H1 (cell line): ENCODE measurements around the gene NRDE2. TPM values are rescaled to one million over a fixed set of nuclear protein-coding genes. Genes with fewer than 3 reads are reported as not detected.

Source experiments
- CTCF ChIA-PET: fragments of 300-600 bp; sonication (Branson Sonifier 250); formaldehyde crosslinking; loops from one replicate; lab custom pipeline; 2021; ENCODE audit not compliant: partially characterized antibody; lab: Charles Lee
- POLR2A ChIA-PET: fragments of 300-600 bp; sonication (Branson Sonifier 250); formaldehyde crosslinking; loops from one replicate; lab custom pipeline; 2021; ENCODE audit warnings: inconsistent platforms; ENCODE audit not compliant: partially characterized antibody; lab: Charles Lee
- DNase-seq, 2 experiments: peaks; one replicate each; pipeline versions ENCODE4 v3.0.0 to v3.0.0-alpha.2; 2010 to 2022; ENCODE audit warnings: low spot score in 2 of 2, low read depth in 1 of 2, mixed read lengths in 1 of 2
- FAIRE-seq: peaks from 2 replicates; lab custom pipeline; 2011; peaks lifted over from hg19 to GRCh38; lab: Jason Lieb, UNC
- H2AFZ ChIP-seq: 2 replicates; pipeline ENCODE4 v1.8.1; 2012; ENCODE audit warnings: low read length, inconsistent platforms
- H2AK5ac ChIP-seq: 2 replicates; pipeline ENCODE4 v1.6.1; 2013; ENCODE audit warnings: low read depth, low read length
- H2BK120ac ChIP-seq: replicated peaks from 2 replicates; pipeline ENCODE3; 2013; ENCODE audit warnings: low read depth, low read length, inconsistent platforms
- H2BK12ac ChIP-seq: 2 replicates; pipeline ENCODE4 v1.6.1; 2013; ENCODE audit warnings: low read depth, low read length
- H2BK15ac ChIP-seq: 2 replicates; pipeline ENCODE4 v1.6.1; 2013; ENCODE audit warnings: low read length
- H2BK20ac ChIP-seq: 2 replicates; pipeline ENCODE4 v1.6.1; 2013; ENCODE audit warnings: low read length
- H2BK5ac ChIP-seq: 2 replicates; pipeline ENCODE4 v1.6.1; 2013; ENCODE audit warnings: low read depth, low read length
- H3K14ac ChIP-seq: 2 replicates; pipeline ENCODE4 v1.6.1; 2013; ENCODE audit warnings: inconsistent platforms; ENCODE audit not compliant: insufficient read length
- H3K18ac ChIP-seq: 2 replicates; pipeline ENCODE4 v1.6.1; 2013; ENCODE audit warnings: low read length; ENCODE audit errors: extremely low read depth
- H3K23ac ChIP-seq: 2 replicates; pipeline ENCODE4 v1.6.1; 2013; ENCODE audit warnings: inconsistent platforms; ENCODE audit not compliant: insufficient read length
- H3K23me2 ChIP-seq: 2 replicates; pipeline ENCODE4 v1.6.1; 2013; ENCODE audit warnings: low read depth, low read length
- H3K27ac ChIP-seq: 2 replicates; pipeline ENCODE4 v1.6.1; 2011; ENCODE audit warnings: low read depth, low read length, inconsistent platforms
- H3K27me3 ChIP-seq, 4 experiments: replicated peaks in 1 of 4; 1 replicate in 1 of 4; 2 replicates in 3 of 4; pipeline versions ENCODE4 v1.6.1 to v1.8.1; 2011 to 2013; ENCODE audit warnings: low read length in 3 of 4, mild to moderate bottlenecking in 3 of 4, inconsistent platforms in 2 of 4, mixed read lengths in 2 of 4, moderate library complexity in 1 of 4; ENCODE audit not compliant: control insufficient read depth in 3 of 4, insufficient read depth in 3 of 4; ENCODE audit errors: extremely low read depth in 1 of 4
- H3K36me3 ChIP-seq, 4 experiments: 2 replicates each; pipeline versions ENCODE4 v1.6.1 to v1.8.1; 2011 to 2013; ENCODE audit warnings: mild to moderate bottlenecking in 4 of 4, low read length in 3 of 4, moderate library complexity in 2 of 4, control low read depth in 1 of 4, inconsistent platforms in 1 of 4; ENCODE audit not compliant: insufficient read depth in 4 of 4, control insufficient read depth in 2 of 4
- H3K4ac ChIP-seq: replicated peaks from 2 replicates; pipeline ENCODE3; 2013; ENCODE audit warnings: low read length, low read depth, mixed read lengths, inconsistent platforms; ENCODE audit not compliant: insufficient read length
- H3K4me1 ChIP-seq, 4 experiments: replicated peaks in 1 of 4; 1 replicate in 1 of 4; 2 replicates in 3 of 4; pipeline versions ENCODE4 v1.6.1 to v1.8.1; 2011 to 2013; ENCODE audit warnings: low read length in 3 of 4, inconsistent platforms in 2 of 4, mixed read lengths in 1 of 4; ENCODE audit not compliant: insufficient read depth in 4 of 4, control insufficient read depth in 3 of 4
- H3K4me2 ChIP-seq, 2 experiments: 2 replicates each; pipeline versions ENCODE4 v1.6.1 to v1.8.1; 2011 to 2013; ENCODE audit warnings: low read depth in 2 of 2, low read length in 2 of 2, control low read depth in 1 of 2, inconsistent platforms in 1 of 2, mild to moderate bottlenecking in 1 of 2; ENCODE audit not compliant: insufficient read depth in 1 of 2
- H3K4me3 ChIP-seq, 4 experiments: fragments of 200-600, 300-600 bp in 1 of 4; sonication (generic), shearing (Covaris generic), sonication (Bioruptor Twin) in 1 of 4; 2 replicates each; pipeline versions ENCODE4 v1.5.1 to v1.8.1; 2011 to 2016; ENCODE audit warnings: low read length in 4 of 4, low read depth in 3 of 4, control low read depth in 2 of 4, inconsistent platforms in 2 of 4, mild to moderate bottlenecking in 2 of 4, mixed read lengths in 1 of 4, moderate library complexity in 1 of 4; ENCODE audit not compliant: insufficient read depth in 2 of 4; ENCODE audit errors: extremely low read depth in 1 of 4
- H3K56ac ChIP-seq: replicated peaks from 2 replicates; pipeline ENCODE3; 2013; ENCODE audit warnings: low read depth, mild to moderate bottlenecking, mixed read lengths, low read length, inconsistent platforms; ENCODE audit not compliant: insufficient read length
- H3K79me1 ChIP-seq: 2 replicates; pipeline ENCODE4 v1.6.1; 2013; ENCODE audit warnings: low read depth, low read length, control low read depth
- H3K79me2 ChIP-seq, 2 experiments: 2 replicates each; pipeline versions ENCODE4 v1.6.1 to v1.8.1; 2012 to 2013; ENCODE audit warnings: low read length in 2 of 2, mild to moderate bottlenecking in 2 of 2, inconsistent platforms in 1 of 2; ENCODE audit not compliant: insufficient read depth in 2 of 2, control insufficient read depth in 1 of 2
- H3K9ac ChIP-seq, 4 experiments: replicated peaks in 1 of 4; 1 replicate in 1 of 4; 2 replicates in 3 of 4; pipeline versions ENCODE4 v1.6.1 to v1.8.1; 2011 to 2013; ENCODE audit warnings: low read depth in 3 of 4, low read length in 3 of 4, control low read depth in 2 of 4, mild to moderate bottlenecking in 2 of 4, moderate library complexity in 2 of 4, inconsistent platforms in 1 of 4; ENCODE audit errors: extremely low read depth in 1 of 4
- H3K9me3 ChIP-seq, 2 experiments: 2 replicates each; pipeline versions ENCODE4 v1.6.1 to v1.8.1; 2012 to 2013; ENCODE audit warnings: mild to moderate bottlenecking in 2 of 2, moderate library complexity in 2 of 2, control low read depth in 1 of 2, inconsistent platforms in 1 of 2, low read depth in 1 of 2, low read length in 1 of 2, mixed read lengths in 1 of 2; ENCODE audit not compliant: insufficient read depth in 2 of 2
- H4K20me1 ChIP-seq, 2 experiments: replicated peaks in 1 of 2; 2 replicates each; pipeline versions ENCODE3 to v1.8.1; 2011 to 2013; ENCODE audit warnings: inconsistent platforms in 2 of 2, low read length in 2 of 2, mild to moderate bottlenecking in 1 of 2; ENCODE audit not compliant: insufficient read depth in 2 of 2, control insufficient read depth in 1 of 2
- H4K5ac ChIP-seq: 2 replicates; pipeline ENCODE4 v1.6.1; 2013; ENCODE audit warnings: low read length, low read depth, mixed read lengths, inconsistent platforms; ENCODE audit not compliant: insufficient read length
- H4K8ac ChIP-seq: 2 replicates; pipeline ENCODE4 v1.8.0; 2013; ENCODE audit warnings: mild to moderate bottlenecking, moderate library complexity, low read length, inconsistent platforms; ENCODE audit not compliant: insufficient read depth; ENCODE audit errors: extremely low read depth
- H4K91ac ChIP-seq: replicated peaks from 2 replicates; pipeline ENCODE3; 2013; ENCODE audit warnings: low read length, mixed read lengths, inconsistent platforms; ENCODE audit not compliant: insufficient read length
- CREB1 ChIP-seq: IDR thresholded peaks from 2 replicates; pipeline ENCODE4 v1.6.1; 2012; ENCODE audit warnings: inconsistent platforms
- E2F6 ChIP-seq: IDR thresholded peaks from 2 replicates; pipeline ENCODE4 v1.6.1; 2012; ENCODE audit warnings: inconsistent platforms
- GTF2F1 ChIP-seq: IDR thresholded peaks from 2 replicates; pipeline ENCODE4 v1.6.1; 2012; ENCODE audit warnings: low read depth, low read length, improper control_type of control experiment, borderline replicate concordance
- NANOG ChIP-seq: IDR thresholded peaks from 2 replicates; pipeline ENCODE4 v1.6.1; 2011; ENCODE audit warnings: low read length, low read depth, mild to moderate bottlenecking, inconsistent platforms; ENCODE audit not compliant: insufficient read depth, poor library complexity, severe bottlenecking
- RBBP5 ChIP-seq: IDR thresholded peaks from 2 replicates; pipeline ENCODE4 v1.7.1; 2012; ENCODE audit warnings: low read depth, mild to moderate bottlenecking, inconsistent platforms, low read length, moderate library complexity, borderline replicate concordance
- TBP ChIP-seq: IDR thresholded peaks from 2 replicates; pipeline ENCODE4 v1.6.1; 2011; ENCODE audit warnings: low read depth, low read length, improper control_type of control experiment
- WGBS, 2 experiments: shearing (Covaris generic) in 1 of 2; methylation state at CpG; one replicate each; pipeline versions ENCODE4 v1.1.6 to v1.1.7; 2013 to 2015; ENCODE audit warnings: low lambda C conversion rate in 2 of 2, mixed read lengths in 2 of 2, inconsistent platforms in 1 of 2, low coverage in 1 of 2, missing lambda C conversion rate in 1 of 2; ENCODE audit not compliant: insufficient replicate concordance in 2 of 2, insufficient coverage in 1 of 2, insufficient read length in 1 of 2; ENCODE audit errors: extremely low coverage in 1 of 2, missing lambda C conversion rate in 1 of 2; 5-methylcytosine and 5-hydroxymethylcytosine counted together
- polyA plus RNA-seq, 7 experiments: library from polyadenylated mRNA; depleted of rRNA in 3 of 7; stranded (reverse) in 5 of 7; unstranded in 2 of 7; fragments of >200 nt in 5 of 7; fragments of 200-250 nt in 2 of 7; gene quantifications; 1 replicate in 5 of 7; 2 replicates in 1 of 7; 4 replicates in 1 of 7; pipeline versions ENCODE4 v1.2.1 to v1.2.3, GENCODE V29; 2011 to 2013; ENCODE audit warnings: missing spikeins in 2 of 7, mixed read lengths in 2 of 7
- total RNA-seq: library from RNA; stranded (reverse); fragmentation: NEBNext Ultra II Directional; extraction: Animal tissue kit (Norgen Biotek cat#: 25700); gene quantifications from 2 replicates; pipeline ENCODE4 v1.2.1, GENCODE V29; 2021

Gene NRDE2
- total and polyA plus RNA-seq, 2 of the 8 experiments (the other 6 are each of a cell fraction or from before 2014, with no cell fraction given) = 4.9 to 12.1 TPM

- peaks cover 0 to 7% (median 0%) of the 10 kb centered on the region in 4 experiments; a peak in 4 of 8 replicates for H3K36me3 ChIP-seq
- no peak overlapping the region for H4K5ac ChIP-seq
- CTCF ChIA-PET = interaction anchor here (0.6 to 5.2 kb wide), 8 partner anchors 8 to 1201 kb away, joined by 3 to 34 read pairs (median 4); no protein-coding TSS in a partner anchor
- TF ChIP-seq E2F6 (no peak), GTF2F1 (no peak), RBBP5 (no peak), CREB1 (no peak), NANOG (no peak), TBP (no peak)
- H3K27ac ChIP-seq = no peak overlapping the region
- H2BK120ac ChIP-seq = no peak overlapping the region
- H3K18ac ChIP-seq = no peak overlapping the region
- POLR2A ChIA-PET = interaction anchor here (1.1 to 1.4 kb wide), 2 partner anchors 11 to 22 kb away, joined by 3 read pairs; partner anchors contain the start of gene PSMC1
- H4K8ac ChIP-seq = 0 out of 2 replicates have a peak overlapping the region, but pooled peaks have one; percentile 42
- H3K4me2 ChIP-seq = no peak overlapping the region
- no peaks in the 10 kb centered on the region for H3K79me1 ChIP-seq
- H2BK5ac ChIP-seq = no peak overlapping the region
- H3K9me3 ChIP-seq = no peaks in the 10 kb centered on the region
- 89% methylated on average over 35 of the region's 35 CpGs; no CpG with 5 or more reads in 1 of the 2 experiments for WGBS, 2 experiments
- H3K79me2 ChIP-seq = no peaks in the 10 kb centered on the region
- no peak overlapping the region for H2BK15ac ChIP-seq
- no peaks in the 10 kb centered on the region for H3K4me1 ChIP-seq
- no peak overlapping the region for H2AK5ac ChIP-seq
- no peak overlapping the region for H3K9ac ChIP-seq
- H3K23ac ChIP-seq = no peak overlapping the region
- no peak overlapping the region for H3K56ac ChIP-seq
- H4K91ac ChIP-seq = no peak overlapping the region
- DNase-seq = no peak
- no peak overlapping the region for H3K4ac ChIP-seq
- H3K23me2 ChIP-seq = no peaks in the 10 kb centered on the region
- no peaks in the 10 kb centered on the region for H3K27me3 ChIP-seq
- H2AFZ ChIP-seq = no peak overlapping the region
- no peak for FAIRE-seq
- H3K14ac ChIP-seq = no peak overlapping the region
- no peak overlapping the region for H2BK12ac ChIP-seq
- peaks cover 0 to 3% of the 10 kb centered on the region in 2 experiments for H4K20me1 ChIP-seq
- no peak overlapping the region for H3K4me3 ChIP-seq
- no peak overlapping the region for H2BK20ac ChIP-seq
Measured at GRCh38 chr14:90278199-90279175, 53.3 kb downstream of the NRDE2 start.
